HEK293T (cell line): ENCODE data around the gene ARHGDIB.

Source experiments
- BHLHE40 ChIP-seq: fragments of 450-650 bp; IDR thresholded peaks from 2 replicates; pipeline ENCODE4 v1.6.1; 2016; ENCODE audit warnings: mild to moderate bottlenecking, moderate library complexity, borderline replicate concordance
- CTBP1 ChIP-seq: fragments of 450-650 bp; IDR thresholded peaks from 2 replicates; pipeline ENCODE4 v1.6.1; 2016; ENCODE audit warnings: borderline replicate concordance
- ELF4 ChIP-seq: fragments of 450-650 bp; IDR thresholded peaks from 2 replicates; pipeline ENCODE4 v1.6.1; 2017; ENCODE audit warnings: antibody characterized with exemption
- FOXK2 ChIP-seq: fragments of 450-650 bp; IDR thresholded peaks from 2 replicates; pipeline ENCODE4 v1.6.1; 2016; ENCODE audit warnings: mild to moderate bottlenecking
- FOXM1 ChIP-seq: fragments of 450-650 bp; IDR thresholded peaks from 2 replicates; pipeline ENCODE4 v1.6.1; 2017; ENCODE audit warnings: mild to moderate bottlenecking, borderline replicate concordance
- L3MBTL2 ChIP-seq: fragments of 450-650 bp; conservative IDR thresholded peaks from 2 replicates; pipeline ENCODE4 v1.6.1; 2016; ENCODE audit warnings: mild to moderate bottlenecking
- NFRKB ChIP-seq: fragments of 450-650 bp; IDR thresholded peaks from 2 replicates; pipeline ENCODE4 v1.6.1; 2016; ENCODE audit warnings: mild to moderate bottlenecking, moderate library complexity
- SP1 ChIP-seq: fragments of 450-650 bp; IDR thresholded peaks from 2 replicates; pipeline ENCODE4 v1.6.1; 2017
- SUZ12 ChIP-seq: fragments of 450-650 bp; IDR thresholded peaks from 2 replicates; pipeline ENCODE4 v1.6.1; 2016; ENCODE audit warnings: mild to moderate bottlenecking
- TARDBP ChIP-seq: fragments of 450-650 bp; IDR thresholded peaks from 2 replicates; pipeline ENCODE4 v1.6.1; 2016
- ZNF384 ChIP-seq: fragments of 450-650 bp; IDR thresholded peaks from 2 replicates; pipeline ENCODE4 v1.6.1; 2016

DNA sequence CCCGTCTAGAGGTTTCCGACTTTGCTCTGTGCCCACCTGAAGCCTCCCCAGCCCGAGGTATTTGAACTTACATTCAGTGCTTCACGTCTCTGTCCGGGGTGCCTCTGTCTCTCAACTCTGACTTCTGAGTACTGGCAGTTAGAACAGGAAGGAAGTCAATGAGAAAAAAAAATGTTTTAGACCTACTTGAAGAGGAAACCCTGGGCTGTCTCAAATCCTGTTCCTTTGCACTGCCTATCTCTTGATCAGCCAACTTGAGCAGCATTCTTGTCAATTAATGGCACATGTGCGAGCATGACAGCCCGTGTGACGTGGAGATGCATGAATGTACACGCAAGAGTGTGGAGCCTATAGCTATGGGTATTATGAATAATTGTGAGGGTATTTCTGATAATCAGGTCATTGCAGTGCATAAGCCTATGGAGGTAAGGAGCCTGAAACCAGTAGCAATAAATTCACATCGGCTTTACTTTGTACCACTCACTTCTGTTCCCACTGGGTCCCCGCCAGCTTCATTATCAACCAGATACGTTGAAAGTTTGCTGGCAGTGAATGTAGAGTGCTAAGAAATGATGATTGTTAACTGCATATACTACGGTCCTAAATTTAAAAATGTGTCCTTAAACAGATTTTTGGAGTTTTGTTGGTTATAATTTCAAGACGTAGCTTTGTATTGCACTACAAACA, at the start of gene ARHGDIB:
- TF ChIP-seq FOXM1: no peak
- no peak for TF ChIP-seq NFRKB
- no peak for TF ChIP-seq SP1
- no peak for TF ChIP-seq ELF4
- no peak for TF ChIP-seq BHLHE40
- no peak for TF ChIP-seq L3MBTL2
- TF ChIP-seq FOXK2: no peak
- no peak for TF ChIP-seq SUZ12
- TF ChIP-seq ZNF384: no peak
- no peak for TF ChIP-seq TARDBP
- no peak for TF ChIP-seq CTBP1
